ENCODE measurements around the gene LDLRAD3. TPM values are rescaled to one million over a fixed set of nuclear protein-coding genes. Genes with fewer than 3 reads are reported as not detected.

LDLRAD3 gene
- polyA plus RNA-seq, 1 of the 3 experiments (the other 2 are of a cell fraction): 10.6 TPM

- no peak for TF ChIP-seq RCOR1 (IDR thresholded peaks at IDR 0.05; ENCODE audit: low read length)
- no peak for TF ChIP-seq RXRA (IDR thresholded peaks at IDR 0.05; ENCODE audit: borderline replicate concordance, low read depth)
- no peak for TF ChIP-seq TEAD4 (IDR thresholded peaks at IDR 0.05; ENCODE audit: borderline replicate concordance, insufficient read depth)
- TF ChIP-seq GATA2 (CRISPR knock-in tag; IDR thresholded peaks at IDR 0.05): no peak
- TF ChIP-seq YY1 (IDR thresholded peaks at IDR 0.05; ENCODE audit: low read depth): no peak
- TF ChIP-seq TCF12 (IDR thresholded peaks at IDR 0.05): peak; percentile 72
- peak; percentile 14; the same call in 1 of the 2 replicates for TF ChIP-seq NFIC (IDR thresholded peaks at IDR 0.05; ENCODE audit: borderline replicate concordance)
- TF ChIP-seq JUND (IDR thresholded peaks at IDR 0.05): no peak
- TF ChIP-seq FOXM1 (IDR thresholded peaks at IDR 0.05; ENCODE audit: low read depth): no peak
- TF ChIP-seq USF2 (IDR thresholded peaks at IDR 0.05; ENCODE audit: borderline replicate concordance, low read depth, low read length): no peak
- no peak for TF ChIP-seq SIN3A (IDR thresholded peaks at IDR 0.05; ENCODE audit: borderline replicate concordance, low read depth, low read length)
These were observed 144.6 kb downstream of the LDLRAD3 start (continued) for GRCh38 chr11:36088266-36088972.

- ChIA-PET CTCF (interaction anchor here (0.6 to 0.8 kb wide), 2 partner anchors 268 to 604 kb away, joined by 3 read pairs; no protein-coding TSS in a partner anchor), POLR2A (no interaction called here)
These were observed 146.1 kb downstream of the LDLRAD3 start for GRCh38 chr11:36089920-36090319.

More at GRCh38 chr11:36089920-36090319, 146.1 kb downstream of the LDLRAD3 start:
- Histone ChIP-seq H3F3A (replicated peaks; ENCODE audit: insufficient read depth) (no peaks in the 10 kb centered on the region), H3K4me3 (ENCODE audit: low read depth in 2 of 2, low read length in 1 of 2) (no peak overlapping the region), H3K9me2 (no peaks in the 10 kb centered on the region), H4K20me1 (ENCODE audit: insufficient read depth) (no peaks in the 10 kb centered on the region), H2AFZ (ENCODE audit: low read depth) (no peak overlapping the region), H3K27ac (ENCODE audit: low read depth in 2 of 2, low read length in 1 of 2) (no peak overlapping the region), H3K36me3 (replicated peaks in 1 of 2; ENCODE audit: control insufficient read depth in 1 of 2, insufficient read depth in 2 of 2, low read length in 1 of 2) (peaks cover 7 to 16% of the 10 kb centered on the region in 2 experiments), H3K4me2 (no peak overlapping the region), H3K27me3 (ENCODE audit: insufficient read depth) (no peaks in the 10 kb centered on the region), H3K9ac (no peak overlapping the region), H3K9me3 (no peaks in the 10 kb centered on the region), H3K4me1 (ENCODE audit: control insufficient read depth in 1 of 2, insufficient read depth in 2 of 2, low read depth in 1 of 2, low read length in 1 of 2) (peaks cover 0 to 6% of the 10 kb centered on the region in 2 experiments; a peak in 2 of 4 replicates), H3K79me2 (ENCODE audit: insufficient read depth) (no peaks in the 10 kb centered on the region)
- TF ChIP-seq YY1 (IDR thresholded peaks at IDR 0.05; ENCODE audit: low read depth) (no peak), MEF2A (IDR thresholded peaks at IDR 0.05; ENCODE audit: borderline replicate concordance, low read depth) (no peak), EZH2phosphoT487 (IDR thresholded peaks at IDR 0.05; ENCODE audit: borderline replicate concordance, low read depth) (no peak), SMC3 (IDR thresholded peaks at IDR 0.05; ENCODE audit: low read depth, low read length) (no peak), RXRA (IDR thresholded peaks at IDR 0.05; ENCODE audit: borderline replicate concordance, low read depth) (no peak), SIN3A (IDR thresholded peaks at IDR 0.05; ENCODE audit: borderline replicate concordance, low read depth, low read length) (no peak), RFX5 (IDR thresholded peaks at IDR 0.05; ENCODE audit: low read length) (no peak), USF1 (IDR thresholded peaks at IDR 0.05; ENCODE audit: borderline replicate concordance, low read depth) (no peak), MAX (IDR thresholded peaks at IDR 0.05; ENCODE audit: low read depth) (no peak), RAD21 (IDR thresholded peaks at IDR 0.05; ENCODE audit: low read length) (no peak), CTCF (IDR thresholded peaks at IDR 0.05) (no peak), GATA2 (CRISPR knock-in tag; IDR thresholded peaks at IDR 0.05) (no peak), TAF1 (IDR thresholded peaks at IDR 0.05; ENCODE audit: borderline replicate concordance, low read depth, low read length) (no peak), IRF3 (IDR thresholded peaks at IDR 0.05; ENCODE audit: low read depth, low read length) (no peak), FOXJ3 (CRISPR knock-in tag; IDR thresholded peaks at IDR 0.05) (no peak), GABPA (IDR thresholded peaks at IDR 0.05; ENCODE audit: low read depth) (no peak), ELF1 (IDR thresholded peaks at IDR 0.05) (no peak)
- DNase-seq: no peak

Data from SK-N-SH (cell line).